ENCODE results near the gene RNF182. TPM values are rescaled to one million over a fixed set of nuclear protein-coding genes. Genes with fewer than 3 reads are reported as not detected.

The RNF182 gene
- total and polyA plus RNA-seq, 10 of the 15 experiments (the other 5 are each of a cell fraction or from before 2014, with no cell fraction given), result not detected

DNA sequence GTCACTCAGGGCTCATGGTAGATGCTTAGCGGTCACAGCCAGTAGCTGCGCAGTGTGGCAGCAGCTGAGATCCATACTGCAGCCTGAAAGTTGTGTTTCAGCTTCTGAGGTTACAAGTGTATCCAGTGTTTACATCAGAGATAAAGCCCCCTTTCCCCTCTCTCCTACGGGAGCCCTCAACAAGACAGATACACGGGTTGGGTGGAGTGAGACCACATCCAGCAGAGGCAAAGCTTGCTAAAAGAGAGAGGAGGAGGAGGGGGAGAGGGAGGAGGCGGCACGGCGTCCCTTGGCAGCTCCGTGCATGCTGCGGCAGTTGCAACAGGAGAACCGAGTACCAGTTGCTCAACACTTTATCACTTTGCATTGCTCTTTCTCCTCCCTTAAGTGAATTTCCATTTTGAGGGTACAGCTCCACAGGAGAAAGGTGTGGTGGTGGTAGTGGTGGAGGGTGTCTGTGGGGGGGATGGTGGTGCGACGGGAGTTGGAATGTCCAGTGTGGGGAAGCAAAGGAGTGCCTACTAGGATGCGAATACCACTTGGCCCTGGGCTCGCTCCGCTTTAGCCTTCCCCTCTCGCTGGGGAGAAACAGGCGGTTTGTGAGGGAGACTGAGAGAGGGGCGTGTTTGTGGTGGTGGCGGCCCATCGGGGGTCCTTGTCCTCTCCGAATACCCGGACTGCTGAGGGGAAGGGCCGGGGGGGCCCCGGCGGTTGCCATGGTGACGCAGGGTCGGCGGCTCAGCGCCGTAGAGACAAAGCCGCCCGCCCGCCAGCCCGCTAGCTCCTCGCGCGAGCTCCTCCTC lies 405 bp upstream of the RNF182 start (continued):
- peak; percentile 44; the same call in 1 of the 2 replicates for TF ChIP-seq BMI1 (IDR thresholded peaks at IDR 0.05; ENCODE audit: borderline replicate concordance)
- no peak for TF ChIP-seq RBBP5 (conservative IDR thresholded peaks at IDR 0.05)
- TF ChIP-seq JUND (IDR thresholded peaks at IDR 0.05; ENCODE audit: low read depth, low read length), result no peak
- no peak for TF ChIP-seq PML (IDR thresholded peaks at IDR 0.05; ENCODE audit: low read length)
- no peak for TF ChIP-seq MEF2A (IDR thresholded peaks at IDR 0.05; ENCODE audit: insufficient read depth, low read depth, low read length)
- 0 out of 2 replicates have a peak, but pooled peaks have one; percentile 6 for TF ChIP-seq EZH2 (IDR thresholded peaks at IDR 0.05; ENCODE audit: borderline replicate concordance, control insufficient read depth, low read depth, low read length)
- TF ChIP-seq SUZ12 (IDR thresholded peaks at IDR 0.05; ENCODE audit: unreplicated experiment), result peak; percentile 74
- no peak for TF ChIP-seq RUNX3 (IDR thresholded peaks at IDR 0.05; ENCODE audit: low read length)
- TF ChIP-seq BHLHE40 (IDR thresholded peaks at IDR 0.05; ENCODE audit: borderline replicate concordance in 1 of 2, low read depth in 2 of 2, low read length in 1 of 2), result no peak

DNA sequence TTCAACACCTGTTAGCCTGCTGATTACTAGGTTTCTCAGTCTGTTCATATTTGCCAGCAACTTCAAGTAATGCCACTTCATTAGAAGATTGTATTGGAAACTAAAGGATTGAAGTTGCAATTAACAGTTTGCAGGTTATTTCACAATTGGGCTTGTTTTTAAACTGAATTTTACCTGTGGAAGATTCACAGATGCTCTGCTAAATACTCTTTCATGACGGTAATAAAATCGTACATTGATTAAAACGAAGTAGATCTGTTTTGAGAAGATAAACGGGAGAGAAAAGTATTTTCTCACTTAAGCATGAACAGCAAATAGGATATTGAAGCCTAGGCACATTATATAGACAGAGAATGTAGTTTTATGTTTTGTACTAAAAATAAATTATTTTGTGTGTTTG lies 1.6 kb downstream of the RNF182 start:
- 57% methylated on average over 4 of the region's 4 CpGs for WGBS (ENCODE audit: insufficient coverage, insufficient replicate concordance, low lambda C conversion rate, missing lambda C conversion rate)
- ATAC-seq (no peak), FAIRE-seq (no peak), DNase-seq (ENCODE audit: low read depth, low spot score) (no peak)
- ChIA-PET CTCF (interaction anchor here (1.7 kb wide), 1 partner anchor 141 kb away, joined by 4 read pairs; no protein-coding TSS in a partner anchor), SMC1A (ENCODE audit: uncharacterized antibody, unreplicated experiment) (interaction anchor here (2.0 kb wide), 1 partner anchor 13 kb away, joined by 6 read pairs; no protein-coding TSS in a partner anchor), POLR2A (no interaction called here), RAD21 (ENCODE audit: unreplicated experiment) (interaction anchor here (1.5 kb wide), 1 partner anchor 18 kb away, joined by 4 read pairs; no protein-coding TSS in a partner anchor)
- H2AFZ ChIP-seq (ENCODE audit: control insufficient read depth, low read depth, low read length), result no peak overlapping the region
- in situ Hi-C loops (cut with MboI), result no loop called here
- H4K20me1 ChIP-seq (ENCODE audit: control insufficient read depth, insufficient read depth), result no peaks in the 10 kb centered on the region
- no peak overlapping the region for H3K9ac ChIP-seq (ENCODE audit: control insufficient read depth, insufficient read depth, low read length)
- intact Hi-C loops (cut with micrococcal nuclease; ENCODE audit: unreplicated experiment), result no loop called here
- BruUV-seq (replicated peaks), result no TSS peak
- H3K4me1 ChIP-seq (ENCODE audit: control insufficient read depth, insufficient read depth, low read length), result peaks cover 3% of the 10 kb centered on the region; the same call in 1 of the 2 replicates
- H3K79me2 ChIP-seq (ENCODE audit: control insufficient read depth, insufficient read depth, low read length), result no peaks in the 10 kb centered on the region
- H3K27me3 ChIP-seq (replicated peaks in 1 of 2; ENCODE audit: control insufficient read depth in 2 of 2, insufficient read depth in 2 of 2, low read length in 1 of 2), result peaks cover 7 to 18% of the 10 kb centered on the region in 2 experiments
- H3K27ac ChIP-seq (ENCODE audit: control insufficient read depth, insufficient read depth), result no peak overlapping the region
- TF ChIP-seq SRF (IDR thresholded peaks at IDR 0.05; ENCODE audit: low read depth in 2 of 2, low read length in 2 of 2) (no peak), BMI1 (IDR thresholded peaks at IDR 0.05; ENCODE audit: borderline replicate concordance) (0 out of 2 replicates have a peak, but pooled peaks have one; percentile 16)
- no peak overlapping the region for H3K4me2 ChIP-seq (ENCODE audit: control insufficient read depth, insufficient read depth)
- no peak overlapping the region for H3K4me3 ChIP-seq
- H3K36me3 ChIP-seq (ENCODE audit: control insufficient read depth in 2 of 2, insufficient read depth in 2 of 2, low read length in 1 of 2), result no peaks in the 10 kb centered on the region
- no peaks in the 10 kb centered on the region for H3K9me3 ChIP-seq (replicated peaks; ENCODE audit: control insufficient read depth, insufficient read depth, low read length)
